Measurements from ENCODE around the gene USP22.

USP22 gene

GRCh38 chr17:21016826-21017225 is 26.0 kb downstream of the USP22 start:
- no peak overlapping the region for H4K91ac ChIP-seq (ENCODE audit: low read depth, low read length)
- peaks cover 6% of the 10 kb centered on the region for H3K79me2 ChIP-seq (ENCODE audit: control insufficient read depth, insufficient read depth, low read length, poor library complexity)
- H4K12ac ChIP-seq (ENCODE audit: low read depth, low read length): no peak overlapping the region
- H3K18ac ChIP-seq (ENCODE audit: low read length): no peak overlapping the region
- no peak overlapping the region for H3K23ac ChIP-seq (ENCODE audit: low read length)
- H3K4me1 ChIP-seq (ENCODE audit: control insufficient read depth in 1 of 2, insufficient read depth in 2 of 2, low read length in 2 of 2): no peaks in the 10 kb centered on the region
- no peak overlapping the region for H3K27ac ChIP-seq (ENCODE audit: low read depth, low read length)
- H2AK5ac ChIP-seq (ENCODE audit: low read length): no peak overlapping the region
- peaks cover 76 to 94% of the 10 kb centered on the region in 2 experiments for H3K36me3 ChIP-seq (ENCODE audit: control insufficient read depth in 1 of 2, insufficient read depth in 2 of 2, low read length in 2 of 2)
- H4K8ac ChIP-seq (ENCODE audit: low read depth, low read length): no peak overlapping the region
- no CpG with 5 or more reads among the region's 7 CpGs for WGBS (ENCODE audit: extremely low coverage, insufficient coverage, insufficient read length)
- H3K9me3 ChIP-seq (ENCODE audit: insufficient read depth, low read depth, low read length): peaks cover 5% of the 10 kb centered on the region
- H3K4me2 ChIP-seq (ENCODE audit: low read length): no peak overlapping the region
- peak overlapping the region; percentile 20 for H3K4me3 ChIP-seq (ENCODE audit: low read depth, low read length)
- no peaks in the 10 kb centered on the region for H3K79me1 ChIP-seq (ENCODE audit: low read length)
- H3K14ac ChIP-seq (ENCODE audit: low read length): no peak overlapping the region
- no peak overlapping the region for H2BK5ac ChIP-seq (ENCODE audit: low read depth, low read length, poor library complexity)
- H3K27me3 ChIP-seq (ENCODE audit: insufficient read depth, low read length): no peaks in the 10 kb centered on the region
- H2BK12ac ChIP-seq (ENCODE audit: low read length): no peak overlapping the region
- H2BK120ac ChIP-seq (ENCODE audit: insufficient read depth, low read length, poor library complexity): no peak overlapping the region
- no peak overlapping the region for H3K9ac ChIP-seq (ENCODE audit: low read length)
- H2AFZ ChIP-seq (ENCODE audit: insufficient read depth, low read length, poor library complexity): no peak overlapping the region
- peak overlapping the region; percentile 16 for H3K4ac ChIP-seq (ENCODE audit: low read depth, low read length)
- DNase-seq: no peak

- H3K4me1 ChIP-seq (ENCODE audit: control insufficient read depth in 1 of 2, insufficient read depth in 2 of 2, low read length in 2 of 2): no peaks in the 10 kb centered on the region
Observed at GRCh38 chr17:21015564-21015963, 27.2 kb downstream of the USP22 start.

GRCh38 chr17:21014498-21014897 is 28.3 kb downstream of the USP22 start:
- H3K79me1 ChIP-seq (ENCODE audit: low read length): no peaks in the 10 kb centered on the region
- H2BK12ac ChIP-seq (ENCODE audit: low read length): no peak overlapping the region
- no peak overlapping the region for H4K91ac ChIP-seq (ENCODE audit: low read depth, low read length)
- no peak overlapping the region for H2AFZ ChIP-seq (ENCODE audit: insufficient read depth, low read length, poor library complexity)
- no peak overlapping the region for H2BK120ac ChIP-seq (ENCODE audit: insufficient read depth, low read length, poor library complexity)
- no peak overlapping the region for H4K12ac ChIP-seq (ENCODE audit: low read depth, low read length)
- no peak overlapping the region for H3K4me2 ChIP-seq (ENCODE audit: low read length)
- no peak overlapping the region for H3K9ac ChIP-seq (ENCODE audit: low read length)
- H3K18ac ChIP-seq (ENCODE audit: low read length): no peak overlapping the region
- no peak overlapping the region for H3K4ac ChIP-seq (ENCODE audit: low read depth, low read length)
- no peak overlapping the region for H3K14ac ChIP-seq (ENCODE audit: low read length)
- no peak overlapping the region for H3K4me3 ChIP-seq (ENCODE audit: low read depth, low read length)
- no CpG with 5 or more reads among the region's 11 CpGs for WGBS (ENCODE audit: extremely low coverage, insufficient coverage, insufficient read length)
- H3K79me2 ChIP-seq (ENCODE audit: control insufficient read depth, insufficient read depth, low read length, poor library complexity): no peaks in the 10 kb centered on the region
- no peak overlapping the region for H4K8ac ChIP-seq (ENCODE audit: low read depth, low read length)
- peaks cover 5% of the 10 kb centered on the region for H3K9me3 ChIP-seq (ENCODE audit: insufficient read depth, low read depth, low read length)
- no peak overlapping the region for H3K27ac ChIP-seq (ENCODE audit: low read depth, low read length)
- H3K36me3 ChIP-seq (ENCODE audit: control insufficient read depth in 1 of 2, insufficient read depth in 2 of 2, low read length in 2 of 2): peaks cover 84 to 93% of the 10 kb centered on the region in 2 experiments
- no peak overlapping the region for H3K23ac ChIP-seq (ENCODE audit: low read length)
- H2BK5ac ChIP-seq (ENCODE audit: low read depth, low read length, poor library complexity): no peak overlapping the region
- H3K4me1 ChIP-seq (ENCODE audit: control insufficient read depth in 1 of 2, insufficient read depth in 2 of 2, low read length in 2 of 2): no peaks in the 10 kb centered on the region
- no peak for DNase-seq
- no peak overlapping the region for H2AK5ac ChIP-seq (ENCODE audit: low read length)
- no peaks in the 10 kb centered on the region for H3K27me3 ChIP-seq (ENCODE audit: insufficient read depth, low read length)

More at GRCh38 chr17:21015564-21015963, 27.2 kb downstream of the USP22 start:
- DNase-seq: no peak
- Histone ChIP-seq H3K9me3 (ENCODE audit: insufficient read depth, low read depth, low read length) (peaks cover 5% of the 10 kb centered on the region), H3K14ac (ENCODE audit: low read length) (no peak overlapping the region), H3K18ac (ENCODE audit: low read length) (no peak overlapping the region), H3K23ac (ENCODE audit: low read length) (no peak overlapping the region), H2BK120ac (ENCODE audit: insufficient read depth, low read length, poor library complexity) (no peak overlapping the region), H3K4me3 (ENCODE audit: low read depth, low read length) (no peak overlapping the region), H2BK5ac (ENCODE audit: low read depth, low read length, poor library complexity) (no peak overlapping the region), H4K8ac (ENCODE audit: low read depth, low read length) (no peak overlapping the region), H3K27me3 (ENCODE audit: insufficient read depth, low read length) (no peaks in the 10 kb centered on the region), H3K27ac (ENCODE audit: low read depth, low read length) (no peak overlapping the region), H2AK5ac (ENCODE audit: low read length) (no peak overlapping the region), H3K4me2 (ENCODE audit: low read length) (no peak overlapping the region), H4K12ac (ENCODE audit: low read depth, low read length) (no peak overlapping the region), H3K79me2 (ENCODE audit: control insufficient read depth, insufficient read depth, low read length, poor library complexity) (no peaks in the 10 kb centered on the region), H3K4ac (ENCODE audit: low read depth, low read length) (no peak overlapping the region), H3K9ac (ENCODE audit: low read length) (no peak overlapping the region), H4K91ac (ENCODE audit: low read depth, low read length) (no peak overlapping the region), H3K36me3 (ENCODE audit: control insufficient read depth in 1 of 2, insufficient read depth in 2 of 2, low read length in 2 of 2) (peaks cover 79 to 93% of the 10 kb centered on the region in 2 experiments), H2BK12ac (ENCODE audit: low read length) (no peak overlapping the region), H2AFZ (ENCODE audit: insufficient read depth, low read length, poor library complexity) (no peak overlapping the region), H3K79me1 (ENCODE audit: low read length) (no peaks in the 10 kb centered on the region)
- WGBS (ENCODE audit: extremely low coverage, insufficient coverage, insufficient read length): no CpG with 5 or more reads among the region's 15 CpGs

GRCh38 chr17:21013983-21014382 is 28.8 kb downstream of the USP22 start:
- no peak overlapping the region for H2BK120ac ChIP-seq (ENCODE audit: insufficient read depth, low read length, poor library complexity)
- no peaks in the 10 kb centered on the region for H3K79me2 ChIP-seq (ENCODE audit: control insufficient read depth, insufficient read depth, low read length, poor library complexity)
- no peak overlapping the region for H2BK5ac ChIP-seq (ENCODE audit: low read depth, low read length, poor library complexity)
- H2AFZ ChIP-seq (ENCODE audit: insufficient read depth, low read length, poor library complexity): no peak overlapping the region
- H3K23ac ChIP-seq (ENCODE audit: low read length): no peak overlapping the region
- H4K12ac ChIP-seq (ENCODE audit: low read depth, low read length): no peak overlapping the region
- no peak overlapping the region for H4K91ac ChIP-seq (ENCODE audit: low read depth, low read length)
- H3K27ac ChIP-seq (ENCODE audit: low read depth, low read length): no peak overlapping the region
- peaks cover 85 to 93% of the 10 kb centered on the region in 2 experiments for H3K36me3 ChIP-seq (ENCODE audit: control insufficient read depth in 1 of 2, insufficient read depth in 2 of 2, low read length in 2 of 2)
- H3K4me2 ChIP-seq (ENCODE audit: low read length): no peak overlapping the region
- peaks cover 5% of the 10 kb centered on the region for H3K9me3 ChIP-seq (ENCODE audit: insufficient read depth, low read depth, low read length)
- no peak overlapping the region for H2BK12ac ChIP-seq (ENCODE audit: low read length)
- H4K8ac ChIP-seq (ENCODE audit: low read depth, low read length): no peak overlapping the region
- DNase-seq: no peak
- WGBS (ENCODE audit: extremely low coverage, insufficient coverage, insufficient read length): no CpG with 5 or more reads among the region's 9 CpGs
- no peak overlapping the region for H3K18ac ChIP-seq (ENCODE audit: low read length)
- no peak overlapping the region for H3K9ac ChIP-seq (ENCODE audit: low read length)
- no peak overlapping the region for H3K4ac ChIP-seq (ENCODE audit: low read depth, low read length)
- no peak overlapping the region for H3K4me3 ChIP-seq (ENCODE audit: low read depth, low read length)
- no peak overlapping the region for H2AK5ac ChIP-seq (ENCODE audit: low read length)
- H3K14ac ChIP-seq (ENCODE audit: low read length): no peak overlapping the region
- H3K27me3 ChIP-seq (ENCODE audit: insufficient read depth, low read length): no peaks in the 10 kb centered on the region
- H3K79me1 ChIP-seq (ENCODE audit: low read length): no peaks in the 10 kb centered on the region
- H3K4me1 ChIP-seq (ENCODE audit: control insufficient read depth in 1 of 2, insufficient read depth in 2 of 2, low read length in 2 of 2): no peaks in the 10 kb centered on the region
